Lower leg skin (tissue), 4 donors: ENCODE data around the gene XRCC4. TPM values are rescaled to one million over a fixed set of nuclear protein-coding genes. Genes with fewer than 3 reads are reported as not detected.
"Not testable (repeated sequence)": the region's sequence is repeated elsewhere in the genome, so short reads cannot be mapped to it uniquely, and the experiment has no call there.

Source experiments
- DNase-seq, 2 donors: peaks; one replicate each; pipeline ENCODE4 v3.0.0-alpha.2; 2019; ENCODE audit warnings: low spot score in 2 of 2
- H3K4me3 ChIP-seq: fragments of 200-600 bp; sonication (generic); 2 replicates; pipeline ENCODE4 v1.5.1; 2017; ENCODE audit warnings: mild to moderate bottlenecking, low read depth; ENCODE audit not compliant: poor library complexity, severe bottlenecking
- CTCF ChIP-seq, 3 donors: fragments of 450-650 bp; IDR thresholded peaks; one replicate each; pipeline ENCODE4 v1.5.1; 2016; ENCODE audit warnings: antibody characterized with exemption in 3 of 3, mild to moderate bottlenecking in 3 of 3, moderate library complexity in 2 of 3
- POLR2A ChIP-seq, 2 donors: fragments of 450-650 bp; IDR thresholded peaks; one replicate each; pipeline ENCODE4 v1.6.1; 2016 to 2017; ENCODE audit warnings: antibody characterized with exemption in 2 of 2, mild to moderate bottlenecking in 1 of 2, moderate library complexity in 1 of 2
- WGBS, 2 donors: methylation state at CpG; one replicate each; pipeline ENCODE4 v1.1.5; 2018; 5-methylcytosine and 5-hydroxymethylcytosine counted together
- intact Hi-C: fragments of 100-400 bp; cut with DNase I; formaldehyde crosslinking; loops from one replicate; pipeline ENCODE4 v1.15.0; 2023; ENCODE audit warnings: low total_unique reads
- total RNA-seq, 4 donors: library from RNA; depleted of rRNA; stranded (reverse); fragments of >200 nt; gene quantifications; one replicate each; pipeline ENCODE4 v1.1.0, GENCODE V29; 2016

XRCC4 gene
- total RNA-seq, 4 donors from 2014 or later: 2.0 to 7.0 (median 4.2) TPM

- intact Hi-C loops: no loop called here
- WGBS, 2 donors: 95 to 97% methylated on average over 1 of the region's 1 CpG
- TF ChIP-seq POLR2A (IDR thresholded peaks at IDR 0.05) (no peak), CTCF (IDR thresholded peaks at IDR 0.05) (no peak)
- H3K4me3 ChIP-seq: no peak overlapping the region
- no peak for DNase-seq
Observed at GRCh38 chr5:83251849-83252248, 174.5 kb downstream of the XRCC4 start.

- H3K4me3 ChIP-seq: no peak overlapping the region
- intact Hi-C loops: no loop called here
- TF ChIP-seq CTCF (IDR thresholded peaks at IDR 0.05) (no peak), POLR2A (IDR thresholded peaks at IDR 0.05) (no peak)
- 51 to 55% methylated on average over 2 of the region's 2 CpGs for WGBS, 2 donors
- DNase-seq: no peak
Observed at GRCh38 chr5:83253720-83254119, 176.4 kb downstream of the XRCC4 start.

- intact Hi-C loops: no loop called here
- H3K4me3 ChIP-seq: no peak overlapping the region
- DNase-seq: no peak
- TF ChIP-seq CTCF (IDR thresholded peaks at IDR 0.05) (no peak), POLR2A (IDR thresholded peaks at IDR 0.05) (no peak)
- 52 to 66% methylated on average over 1 of the region's 1 CpG for WGBS, 2 donors
Observed at GRCh38 chr5:83255268-83255667, 177.9 kb downstream of the XRCC4 start.

GRCh38 chr5:83256091-83256780 is 178.9 kb downstream of the XRCC4 start:
- H3K4me3 ChIP-seq: no peak overlapping the region
- 58 to 69% methylated on average over 2 of the region's 2 CpGs for whole genome bisulfite sequencing, 2 donors
- intact Hi-C loops: no loop called here
- no peak for TF ChIP-seq CTCF (IDR thresholded peaks at IDR 0.05)
- no peak for TF ChIP-seq POLR2A (IDR thresholded peaks at IDR 0.05)
- DNase-seq: no peak

GRCh38 chr5:83257684-83258083 is 180.3 kb downstream of the XRCC4 start:
- 96 to 98% methylated on average over 2 of the region's 2 CpGs for WGBS, 2 donors
- intact Hi-C loops, H3K4me3 ChIP-seq, DNase-seq: not testable (repeated sequence)

GRCh38 chr5:83265318-83265717 is 188.0 kb downstream of the XRCC4 start:
- DNase-seq: no peak
- intact Hi-C loops: no loop called here
- TF ChIP-seq CTCF (IDR thresholded peaks at IDR 0.05) (no peak), POLR2A (IDR thresholded peaks at IDR 0.05) (no peak)
- 48 to 59% methylated on average over 2 of the region's 2 CpGs for WGBS, 2 donors
- no peak overlapping the region for H3K4me3 ChIP-seq
